Stimulated activated CD4-positive, alpha-beta T cell treated with anti-CD3 and anti-CD28 coated beads, TNF-alpha, amount 100 ng/mL, for 48 hours (primary cell): Measurements from ENCODE around the gene CCNL2.
A peak's percentile ranks its signal among the peaks of the same experiment; 100 is the strongest.

Experiments used
- DNase-seq, 3 donors: peaks; one replicate each; pipeline ENCODE4 v3.0.0-alpha.2; 2020; ENCODE audit warnings: low read depth in 3 of 3

The CCNL2 gene

DNA sequence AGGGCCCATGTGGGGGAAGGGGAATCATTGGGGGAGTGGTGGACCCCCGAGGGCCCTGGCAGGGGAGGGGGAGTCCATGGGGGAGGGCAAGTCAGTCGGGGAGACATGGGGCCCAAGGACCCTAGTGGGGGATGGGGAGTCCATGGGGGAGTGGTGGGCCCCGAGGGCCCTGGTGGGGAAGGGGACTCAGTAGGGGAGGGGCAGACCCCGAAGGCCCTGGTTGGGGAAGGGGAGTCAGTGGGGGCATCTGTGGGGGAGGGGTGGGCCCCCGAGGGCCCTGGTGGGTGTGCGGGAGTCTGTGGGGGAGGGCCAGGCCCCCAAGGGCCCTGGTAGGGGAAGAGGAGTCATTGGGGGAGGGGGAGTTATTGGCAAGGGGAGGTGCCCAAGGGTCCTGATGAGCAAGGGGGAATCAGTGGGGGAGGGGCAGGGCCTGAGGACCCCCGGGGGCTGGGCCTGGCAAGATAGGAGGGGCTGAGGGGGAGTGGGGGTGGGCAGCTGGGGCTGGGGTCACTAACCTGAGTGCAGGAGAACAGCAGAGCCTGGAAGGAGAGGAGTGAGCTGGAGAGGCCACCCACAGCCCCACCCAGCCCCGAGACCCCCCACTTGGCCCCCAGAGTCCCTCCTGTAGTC, 42.9 kb downstream of the CCNL2 start:
- no peak for DNase-seq

DNA sequence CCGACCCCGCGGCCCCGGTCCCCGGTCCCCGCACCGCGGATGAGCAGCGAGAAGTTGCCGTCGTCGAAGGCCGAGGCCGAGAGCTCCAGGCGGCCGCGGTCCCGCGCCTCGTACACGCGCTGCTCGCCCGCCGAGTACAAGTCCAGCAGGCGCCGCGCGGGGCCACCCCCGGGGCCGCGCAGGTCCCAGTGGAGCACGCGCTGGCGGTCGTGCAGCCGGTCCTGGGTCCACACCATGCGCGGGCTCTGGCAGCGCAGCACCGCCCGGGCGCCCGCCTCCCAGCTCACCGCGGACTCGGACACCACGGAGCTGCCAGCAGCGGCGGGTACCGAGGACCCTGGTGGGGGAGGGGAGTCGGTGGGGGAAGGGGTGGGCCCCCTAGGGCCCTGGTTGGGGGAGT, 43.7 kb downstream of the CCNL2 start:
- no peak for DNase-seq

DNA sequence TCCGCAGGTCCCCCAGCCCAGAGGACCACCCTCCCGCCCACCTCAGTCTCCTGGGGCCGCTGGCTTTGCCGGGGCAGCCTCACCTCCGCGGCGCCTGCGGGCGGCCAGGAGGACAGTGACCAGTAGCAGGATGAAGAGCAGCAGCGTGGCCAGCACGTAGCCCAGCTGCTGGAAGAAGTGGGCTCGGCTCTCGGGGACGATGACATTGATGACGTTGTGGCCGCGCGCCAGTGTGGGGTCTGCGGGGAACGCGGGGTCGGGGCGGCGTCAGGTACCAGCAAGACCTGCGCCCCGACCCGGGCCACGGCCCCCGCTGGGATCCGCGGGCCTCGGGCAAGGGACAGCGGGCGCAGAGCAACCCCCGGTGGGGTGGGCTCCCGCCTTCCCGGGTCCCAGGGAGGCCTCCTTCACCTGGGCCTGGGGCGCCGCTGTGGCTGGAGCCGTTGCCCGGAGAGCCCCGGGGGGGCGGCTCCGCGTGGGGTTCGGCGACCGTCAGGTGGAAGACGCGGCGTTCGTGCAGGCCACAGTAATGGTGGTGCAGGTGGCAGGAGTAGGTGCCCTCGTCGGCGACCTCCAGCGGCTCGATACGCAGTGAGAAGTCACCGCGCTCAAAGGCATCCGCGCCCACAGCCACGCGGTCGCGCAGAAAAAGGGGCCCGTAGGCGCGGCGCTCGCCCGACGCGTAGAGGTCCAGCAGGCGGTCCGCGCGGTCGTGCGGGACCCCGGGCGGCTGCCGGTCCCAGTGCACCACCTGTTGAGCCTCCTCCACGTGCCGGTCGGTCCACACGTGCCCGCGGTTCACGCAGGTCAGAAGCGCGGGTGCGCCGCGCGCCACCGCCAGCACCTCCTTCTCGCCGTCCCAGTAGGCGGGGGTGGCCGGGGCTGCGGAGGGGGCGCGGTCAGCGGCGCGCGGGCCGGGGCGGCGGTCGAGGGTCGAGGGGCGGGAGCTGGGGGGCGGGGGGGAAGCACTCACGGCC, 44.6 kb downstream of the CCNL2 start:
- DNase-seq, result no peak

DNA sequence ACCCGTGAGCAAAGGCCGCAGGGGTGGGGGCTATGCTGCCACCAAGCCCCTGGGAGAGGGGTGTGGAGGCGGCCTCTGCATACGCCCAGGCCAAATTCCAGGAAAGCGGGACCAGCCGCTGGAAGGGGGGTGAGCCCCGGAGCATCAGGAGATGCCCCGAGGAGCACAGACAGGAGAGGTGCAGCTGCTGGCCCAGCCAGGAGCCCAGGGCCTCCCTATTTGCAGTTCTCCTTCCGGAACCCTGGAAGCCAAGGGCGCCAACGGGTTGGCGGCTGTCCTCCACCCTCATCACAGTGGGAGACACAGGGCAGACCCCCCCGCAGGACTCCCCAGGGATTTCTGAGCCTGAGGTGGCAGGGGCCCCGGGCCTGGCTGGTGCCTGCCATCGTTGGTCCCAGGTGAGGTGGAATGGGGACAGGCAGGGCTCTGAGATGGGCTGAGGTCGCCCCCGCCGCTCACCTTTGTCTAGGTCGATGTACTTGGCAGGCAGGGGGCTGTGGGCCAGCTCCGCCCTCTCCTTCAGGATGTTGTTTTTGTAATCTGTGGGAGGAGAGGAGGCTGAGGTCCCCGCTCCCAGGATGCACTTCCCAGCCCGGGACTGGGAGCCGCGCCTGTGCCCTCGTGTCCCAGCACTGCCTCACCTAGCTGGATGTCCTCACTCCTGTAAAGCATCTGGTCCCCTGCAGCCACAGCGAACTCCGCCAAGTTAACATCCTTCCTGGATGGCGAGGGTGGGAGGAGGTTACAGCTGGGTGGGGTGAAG, 45.6 kb downstream of the CCNL2 start:
- DNase-seq, result no peak

DNA sequence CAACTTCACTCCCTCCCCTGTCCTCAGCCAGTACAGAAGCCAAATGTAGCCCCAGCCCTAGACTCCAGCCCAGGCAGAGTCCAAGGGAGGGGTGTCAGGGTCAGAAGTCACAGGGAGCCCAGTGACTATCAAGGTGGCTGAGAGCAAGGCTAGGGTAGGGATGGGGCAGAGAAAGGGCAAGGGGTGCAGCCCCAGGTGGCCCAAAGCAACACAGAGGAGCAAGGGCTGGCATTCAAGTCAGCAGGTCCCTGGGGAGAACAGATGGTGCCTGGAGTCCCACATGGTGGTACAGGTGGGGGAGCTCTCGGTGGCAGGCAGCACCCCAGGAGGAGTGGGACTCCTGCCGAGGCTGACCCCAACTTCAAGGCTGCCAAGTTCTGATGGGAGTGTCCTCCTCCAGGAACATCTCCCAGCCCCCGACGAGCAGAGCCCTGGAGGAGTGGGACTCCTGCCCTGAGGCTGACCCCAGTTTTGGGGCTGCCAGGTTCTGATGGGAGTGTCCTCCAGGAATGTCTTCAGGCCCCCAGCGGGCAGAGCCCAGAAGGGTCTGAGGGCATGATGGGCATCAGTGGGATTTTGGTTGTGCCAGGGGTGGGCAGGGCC, 46.2 kb downstream of the CCNL2 start:
- no peak for DNase-seq

DNA sequence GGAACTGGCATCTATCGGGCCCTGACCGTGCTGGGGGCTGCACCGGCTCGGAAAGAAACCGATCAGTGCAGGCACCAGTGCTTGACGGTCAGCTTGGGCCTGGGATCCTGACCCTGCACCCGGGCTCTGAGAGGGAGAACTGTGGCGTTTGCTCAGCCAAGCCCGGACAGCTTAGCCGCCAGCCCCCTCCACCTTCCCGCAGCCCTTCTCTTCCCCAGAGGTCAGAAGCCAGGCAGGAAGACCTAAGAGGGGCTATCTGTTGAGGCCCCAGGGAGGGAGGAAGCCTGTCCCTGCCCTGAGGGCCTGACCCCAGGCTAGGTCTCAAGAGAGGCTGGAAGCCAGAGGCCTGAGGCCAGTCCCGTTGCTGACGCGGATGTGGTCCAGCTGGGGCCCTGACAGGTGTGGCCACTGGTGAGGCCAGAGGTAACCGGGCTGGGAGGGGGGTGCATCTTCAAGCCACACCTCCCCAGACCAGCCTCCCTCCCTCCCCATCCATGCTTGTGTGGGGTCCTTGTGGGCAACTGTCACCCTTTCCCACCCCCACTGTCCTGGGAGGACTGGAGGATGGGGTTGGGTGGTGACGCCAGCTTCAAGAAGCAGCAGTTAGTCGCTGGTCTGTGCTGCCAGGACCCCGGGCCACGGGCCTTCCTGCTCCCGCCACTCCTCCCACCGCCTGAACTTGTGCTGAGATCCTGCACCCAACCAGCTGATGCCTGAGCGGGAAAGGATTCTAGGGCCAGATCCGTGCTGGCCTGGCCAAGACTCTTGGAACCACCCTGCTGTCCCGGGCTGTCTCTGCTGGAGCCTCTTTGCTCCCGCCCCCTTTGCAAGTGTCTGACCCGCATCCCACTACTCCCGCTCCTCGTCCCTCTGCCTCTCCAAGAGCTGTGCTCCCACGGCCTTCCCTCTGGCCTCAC, 47.4 kb downstream of the CCNL2 start:
- DNase-seq, result no peak

DNA sequence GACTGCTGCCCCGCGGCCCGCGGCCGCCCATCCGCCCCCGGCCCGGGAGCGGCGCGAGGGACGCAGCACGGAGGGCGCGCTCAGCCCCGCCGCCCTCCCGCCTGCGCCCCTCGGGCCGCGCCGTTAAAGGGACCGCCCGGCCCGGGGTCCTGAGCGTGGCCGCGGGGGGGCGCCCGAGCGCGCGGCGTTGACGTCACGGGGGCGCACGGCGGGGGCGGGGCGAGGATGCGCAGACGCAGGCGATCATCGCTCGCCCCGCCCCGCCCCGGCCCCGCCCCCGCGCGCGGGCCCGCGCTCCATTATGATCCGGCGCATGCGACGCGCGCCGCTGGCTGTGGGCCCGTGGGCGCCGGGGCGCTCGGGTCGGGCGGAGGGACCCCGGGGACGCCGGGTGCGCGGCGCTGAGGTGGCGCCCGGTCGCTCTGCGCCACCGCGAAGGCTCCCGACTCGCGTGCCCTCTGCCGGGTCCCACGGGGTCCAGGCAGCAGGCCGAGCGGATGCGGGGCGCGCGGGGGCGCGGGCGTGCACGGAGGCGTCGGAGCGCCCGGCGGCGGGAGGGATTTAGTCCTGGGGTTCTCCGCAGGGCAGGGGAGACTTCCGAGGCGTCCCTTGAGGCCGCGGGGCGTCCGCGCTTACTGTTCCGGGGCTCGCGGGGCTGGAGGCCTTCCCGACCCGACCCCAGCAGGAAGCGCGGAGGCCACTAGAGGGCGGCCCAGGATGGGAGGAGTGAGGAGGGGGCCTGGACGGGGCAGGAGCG, 49.7 kb downstream of the CCNL2 start, which contains the start of gene DVL1:
Gene DVL1 (minus strand): TSS at position 163 of the 757 bp plus-strand sequence. CDS start 353 bp downstream, outside the sequence.
- peak in 2 of 3 donors; percentile 37 to 63 for DNase-seq

DNA sequence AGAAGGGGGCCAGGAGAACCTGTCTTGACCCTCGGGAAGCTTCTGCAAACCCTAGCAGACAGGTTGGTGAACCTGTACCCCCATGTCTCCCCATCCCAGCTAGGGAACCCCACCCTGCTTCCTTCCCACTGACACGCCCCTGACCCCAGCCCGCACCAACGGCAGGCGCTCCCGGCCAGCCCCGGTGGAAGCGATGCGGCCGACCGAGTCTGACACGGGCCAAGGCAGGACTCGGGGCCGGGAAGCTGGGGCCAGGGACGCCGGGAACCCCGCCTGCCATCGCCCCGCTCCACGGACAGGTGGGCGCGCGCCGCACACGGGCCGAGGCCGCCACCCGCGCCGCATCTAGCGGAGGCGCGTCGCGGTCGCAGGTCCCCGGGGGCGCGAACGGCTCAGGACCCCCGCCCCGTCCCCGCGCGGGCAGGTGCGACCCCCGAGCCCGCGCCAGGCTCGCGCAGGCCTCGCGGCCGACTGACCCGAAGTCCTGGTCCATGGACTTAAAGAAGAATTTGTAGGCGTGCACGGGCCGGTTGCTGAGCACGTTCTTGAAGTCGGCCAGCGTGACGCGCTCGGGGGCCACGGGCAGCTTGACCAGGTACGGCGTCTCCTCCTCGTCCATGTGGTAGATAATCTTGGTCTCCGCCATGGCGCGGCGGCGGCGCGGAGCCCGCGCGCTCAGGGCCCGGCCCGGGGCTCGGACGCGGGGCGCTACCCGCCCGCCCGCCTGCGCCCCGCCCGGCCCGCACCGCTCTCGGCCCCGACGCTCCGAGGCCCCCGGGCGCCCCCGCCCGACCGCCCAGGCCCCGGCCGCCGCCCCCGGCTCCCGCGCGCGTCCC, 50.5 kb downstream of the CCNL2 start:
- no peak for DNase-seq

DNA sequence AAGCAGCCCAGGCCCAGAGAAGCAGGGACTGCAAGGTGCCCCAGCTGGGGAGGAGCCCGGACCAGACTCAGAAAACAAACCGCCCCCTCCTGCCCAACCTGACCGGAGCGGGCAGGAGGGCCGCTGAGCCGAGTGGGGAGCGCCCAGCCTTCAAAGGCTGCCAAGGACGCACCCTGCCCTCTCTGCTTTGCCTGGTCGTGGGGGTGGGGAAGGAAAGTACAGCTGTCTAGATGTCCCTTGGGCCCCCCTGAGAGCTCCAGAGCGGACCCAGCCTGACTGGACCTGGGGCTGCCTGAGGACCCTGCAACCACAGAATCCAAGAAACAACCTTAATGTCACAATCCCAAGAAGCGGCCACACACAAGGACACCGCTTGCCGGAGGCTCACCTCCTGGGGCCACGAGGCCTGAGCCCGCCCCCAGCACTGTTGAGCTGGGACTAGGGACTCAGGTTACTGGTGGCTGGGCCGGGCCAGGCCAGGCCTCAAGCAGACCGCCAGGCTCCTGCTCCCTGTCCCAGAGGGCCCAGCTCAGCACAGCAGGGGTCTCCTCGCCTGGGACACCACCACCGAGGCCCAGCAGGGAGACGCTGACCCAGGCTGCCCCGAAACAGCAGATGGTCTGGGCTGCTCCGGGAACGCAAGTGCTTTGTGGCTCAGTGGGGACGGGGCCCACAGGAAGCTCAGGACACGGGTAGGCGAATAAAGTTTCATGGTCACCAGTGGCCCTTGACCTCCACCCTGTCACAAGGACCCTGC, 51.3 kb downstream of the CCNL2 start:
- DNase-seq, result no peak

DNA sequence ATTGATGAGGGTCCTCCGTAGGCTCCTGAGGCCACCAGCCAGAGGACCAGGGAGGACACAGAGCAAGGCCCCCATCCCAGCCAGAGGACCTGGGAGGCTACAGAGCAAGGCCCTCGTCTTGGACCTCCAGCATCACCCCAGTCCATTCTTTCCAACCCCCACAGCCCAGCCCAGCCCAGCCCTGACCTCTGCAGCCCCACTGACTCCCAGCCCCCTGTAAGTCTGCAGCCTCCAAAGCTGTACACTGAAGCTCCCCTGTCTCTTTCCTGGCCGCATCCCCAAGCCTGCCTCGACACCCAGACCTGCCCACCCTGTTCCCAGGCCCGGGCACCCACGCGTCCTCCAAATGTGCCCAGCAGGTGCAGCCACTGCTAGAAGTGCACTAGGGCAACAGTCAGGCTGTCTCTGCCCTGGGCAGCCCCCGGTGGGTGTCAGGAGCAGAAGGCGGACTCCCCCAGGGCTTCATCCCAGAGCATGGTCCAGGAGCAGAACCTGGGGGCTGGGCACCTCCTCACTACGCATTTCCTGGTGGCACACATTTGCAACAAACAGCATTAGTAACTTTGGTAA, 52.0 kb downstream of the CCNL2 start:
- DNase-seq, result no peak

DNA sequence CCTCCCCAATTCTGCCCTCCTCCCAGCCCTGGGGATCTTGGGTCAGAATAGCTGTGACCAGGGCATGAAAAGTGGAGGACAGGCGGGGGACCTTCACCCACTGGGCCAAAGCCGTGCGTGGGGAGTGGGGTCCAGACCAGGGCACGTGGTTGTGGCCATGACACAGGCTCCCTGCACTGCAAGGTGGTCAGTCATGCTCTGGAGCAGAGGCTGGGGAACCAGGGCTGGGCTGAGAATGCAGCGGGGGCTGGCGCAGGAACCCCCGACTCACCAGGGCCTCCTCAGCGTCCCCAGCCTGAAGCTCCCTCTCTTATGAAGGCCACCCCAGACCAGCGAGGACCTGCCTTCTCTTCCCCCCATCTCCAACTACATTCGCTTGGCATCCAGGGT, 52.6 kb downstream of the CCNL2 start:
- DNase-seq, result no peak

DNA sequence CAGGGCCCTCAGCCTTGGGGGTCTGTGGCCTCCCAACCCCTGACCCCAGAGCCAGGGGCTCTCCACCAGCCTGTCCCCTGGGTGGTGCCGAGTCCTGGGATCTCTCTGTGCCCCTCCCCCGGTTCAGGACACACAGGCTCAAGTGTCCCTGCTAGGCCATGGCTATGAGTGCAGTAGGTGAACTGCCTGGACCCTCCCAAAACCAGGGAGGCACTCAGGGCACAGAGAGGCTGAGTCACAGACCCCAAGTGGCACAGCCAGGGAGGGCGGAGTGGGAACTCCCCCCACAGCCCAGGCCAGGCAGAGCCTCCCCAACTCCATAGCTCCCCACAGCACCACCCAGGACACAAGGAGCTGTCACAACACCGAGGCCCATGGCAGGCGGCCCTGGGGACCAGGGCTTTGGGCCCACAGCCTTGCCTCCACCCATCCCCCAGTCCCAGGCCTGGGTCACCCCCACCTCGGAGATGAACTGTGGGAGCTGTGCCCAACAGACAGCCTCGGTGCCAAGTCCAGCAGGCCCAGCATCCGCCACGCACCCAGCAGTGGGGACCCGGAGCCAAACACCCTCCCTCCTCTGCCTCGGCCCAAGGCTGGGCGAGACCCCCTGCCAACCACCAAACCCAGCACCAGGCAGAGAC, 53.2 kb downstream of the CCNL2 start:
- DNase-seq, result no peak

DNA sequence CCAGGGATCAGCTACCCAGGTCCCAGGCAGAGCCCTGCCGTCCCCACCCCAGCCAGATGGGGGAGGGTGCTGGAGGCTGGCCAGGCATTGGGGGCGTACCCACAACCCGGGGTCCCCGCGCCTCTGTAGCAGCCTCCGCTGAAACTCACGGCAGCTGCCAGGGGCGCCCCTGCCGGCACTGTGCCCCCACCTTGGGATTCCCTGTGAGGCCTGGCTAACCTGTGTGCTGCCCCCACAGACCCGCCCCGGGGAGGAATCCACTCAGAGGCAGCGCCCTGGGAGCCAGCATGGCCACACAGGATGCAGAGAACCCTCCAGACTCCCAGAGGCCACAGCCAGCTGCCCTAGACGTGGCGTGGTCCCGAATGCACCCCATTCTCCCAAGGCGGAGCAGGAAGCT, 53.8 kb downstream of the CCNL2 start:
- DNase-seq, result no peak

DNA sequence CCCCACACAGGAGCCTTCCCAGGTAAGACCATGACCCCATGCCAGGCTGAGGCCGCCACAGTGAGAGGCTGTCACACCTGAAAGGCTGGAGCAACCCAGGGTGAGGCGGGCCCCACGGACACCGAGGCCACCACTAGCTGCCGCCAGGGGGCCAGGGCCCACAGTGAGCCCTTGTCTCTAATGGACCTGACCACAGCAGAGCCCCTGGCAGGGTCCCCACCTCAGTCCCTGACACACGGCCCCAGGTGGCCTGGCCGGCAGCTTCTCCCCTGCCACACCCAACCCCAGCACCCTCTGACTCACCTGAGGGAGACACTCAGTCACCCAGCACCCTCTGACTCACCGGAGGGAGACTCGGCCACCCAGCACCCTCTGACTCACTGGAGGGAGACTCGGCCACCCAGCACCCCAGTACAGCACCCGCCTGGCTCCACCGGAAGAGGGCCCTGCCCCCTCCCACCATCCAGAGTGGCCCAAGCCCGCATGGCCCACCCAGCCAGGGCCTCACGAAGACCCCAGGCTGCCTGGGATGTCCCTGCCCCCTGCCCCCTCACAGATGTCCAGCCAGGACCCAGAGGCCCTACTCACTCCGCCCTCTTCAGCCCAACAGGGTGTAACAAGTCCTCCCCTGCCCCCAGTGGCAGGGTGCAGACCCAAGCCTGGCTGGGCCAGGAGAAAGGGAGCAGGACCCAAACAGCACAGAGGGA, 54.3 kb downstream of the CCNL2 start:
- peak; percentile 39 to 55 (median 44) for DNase-seq

DNA sequence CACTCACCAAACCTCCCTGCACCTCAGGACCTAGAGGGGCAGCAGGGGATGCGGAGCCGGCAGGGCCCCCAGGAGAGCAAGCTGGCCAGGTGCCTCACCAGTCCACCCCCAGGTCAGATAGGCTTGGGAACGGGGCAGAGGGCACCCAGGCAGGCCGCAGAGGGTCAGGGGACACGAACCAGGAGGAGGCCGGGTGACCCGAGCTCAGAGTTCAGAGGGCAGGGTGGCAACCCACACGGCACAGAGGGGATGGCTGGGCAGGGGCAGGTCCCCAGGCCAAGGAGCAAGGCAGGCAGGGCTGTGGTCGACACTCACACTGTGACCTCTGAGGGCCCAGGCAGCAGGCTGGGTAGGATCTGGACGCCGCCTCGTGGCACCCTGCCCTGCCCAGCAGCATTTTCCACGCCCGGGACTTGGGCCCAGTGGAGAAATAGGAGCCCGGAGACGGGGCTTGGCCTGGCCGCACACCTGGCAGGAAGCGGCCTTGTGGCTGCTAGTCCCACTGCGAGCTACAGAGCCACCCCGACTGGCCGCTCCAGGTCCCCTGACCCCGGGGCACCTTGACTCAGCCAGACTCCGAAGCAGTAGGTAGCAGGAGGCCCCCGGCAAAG, 55.2 kb downstream of the CCNL2 start:
- no peak for DNase-seq

DNA sequence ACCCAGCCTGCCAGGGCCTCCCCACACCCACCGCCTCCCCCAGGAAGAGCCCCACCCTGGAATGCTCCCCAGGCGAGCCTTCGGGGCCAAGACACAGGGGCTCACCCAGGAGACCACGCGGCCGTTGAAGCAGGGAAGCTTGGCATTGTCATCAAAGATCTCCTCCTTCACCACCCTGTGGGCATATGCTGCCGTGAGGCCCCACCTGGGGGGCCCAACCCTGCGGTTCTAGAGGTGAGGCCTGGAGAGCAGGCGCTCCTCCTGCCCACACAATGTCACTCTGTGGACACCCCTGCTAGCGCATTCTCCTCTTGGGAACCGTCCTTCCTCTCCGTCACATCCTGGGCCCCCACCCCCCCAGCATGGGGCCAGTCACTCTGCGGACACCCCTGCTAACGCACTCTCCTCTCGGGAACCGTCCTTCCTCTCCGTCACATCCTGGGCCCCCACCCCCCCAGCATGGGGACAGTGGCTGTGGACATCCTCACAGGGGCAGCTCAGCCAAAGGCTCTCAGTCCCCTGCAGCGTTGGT, 56.5 kb downstream of the CCNL2 start:
- no peak for DNase-seq
